ENCODE measurements around the gene CRYL1.

Gene CRYL1

GRCh38 chr13:20491926-20492435, 33.7 kb downstream of the CRYL1 start:
- TF ChIP-seq MYC (IDR thresholded peaks at IDR 0.05; ENCODE audit: low read depth, low read length): no peak
- no peak for TF ChIP-seq POLR2A (IDR thresholded peaks at IDR 0.05; ENCODE audit: extremely low read depth, insufficient read length)
- TF ChIP-seq MAX (IDR thresholded peaks at IDR 0.05; ENCODE audit: low read depth, low read length): no peak
- TF ChIP-seq, protein P1, sequence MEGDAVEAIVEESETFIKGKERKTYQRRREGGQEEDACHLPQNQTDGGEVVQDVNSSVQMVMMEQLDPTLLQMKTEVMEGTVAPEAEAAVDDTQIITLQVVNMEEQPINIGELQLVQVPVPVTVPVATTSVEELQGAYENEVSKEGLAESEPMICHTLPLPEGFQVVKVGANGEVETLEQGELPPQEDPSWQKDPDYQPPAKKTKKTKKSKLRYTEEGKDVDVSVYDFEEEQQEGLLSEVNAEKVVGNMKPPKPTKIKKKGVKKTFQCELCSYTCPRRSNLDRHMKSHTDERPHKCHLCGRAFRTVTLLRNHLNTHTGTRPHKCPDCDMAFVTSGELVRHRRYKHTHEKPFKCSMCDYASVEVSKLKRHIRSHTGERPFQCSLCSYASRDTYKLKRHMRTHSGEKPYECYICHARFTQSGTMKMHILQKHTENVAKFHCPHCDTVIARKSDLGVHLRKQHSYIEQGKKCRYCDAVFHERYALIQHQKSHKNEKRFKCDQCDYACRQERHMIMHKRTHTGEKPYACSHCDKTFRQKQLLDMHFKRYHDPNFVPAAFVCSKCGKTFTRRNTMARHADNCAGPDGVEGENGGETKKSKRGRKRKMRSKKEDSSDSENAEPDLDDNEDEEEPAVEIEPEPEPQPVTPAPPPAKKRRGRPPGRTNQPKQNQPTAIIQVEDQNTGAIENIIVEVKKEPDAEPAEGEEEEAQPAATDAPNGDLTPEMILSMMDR (IDR thresholded peaks at IDR 0.05; ENCODE audit: low read depth, low read length): no peak
- H3K4me3 ChIP-seq (ENCODE audit: low read depth, low read length): no peak overlapping the region
- DNase-seq (ENCODE audit: low read depth): no peak

DNA sequence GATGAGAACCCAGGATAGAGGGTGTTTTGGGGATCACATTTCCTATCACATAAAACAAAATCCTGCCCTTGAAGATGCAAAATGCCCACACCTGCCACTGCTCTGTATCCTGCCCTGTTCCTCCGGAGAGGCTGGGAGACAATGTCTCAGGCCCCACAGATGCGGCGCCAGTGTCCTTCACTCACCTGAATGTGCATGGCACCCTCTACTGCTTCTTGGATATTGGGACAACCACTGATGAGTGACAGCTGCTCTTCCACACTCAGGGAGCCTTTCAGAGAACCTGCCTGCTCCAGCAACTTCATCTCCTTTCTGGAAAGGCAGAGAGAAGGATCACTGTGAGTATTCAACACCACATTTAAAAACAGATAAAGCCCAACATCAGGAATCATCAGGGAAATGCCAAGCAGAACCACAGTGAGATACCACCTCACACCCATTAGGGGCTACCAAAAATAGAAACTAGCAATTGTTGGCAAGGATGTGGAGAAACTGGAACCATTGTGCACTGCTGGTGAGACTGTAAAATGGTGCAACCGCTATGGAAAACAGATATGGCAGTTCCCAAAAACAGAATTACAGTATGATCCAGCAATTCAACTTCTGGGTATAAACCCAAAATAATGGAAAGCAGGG, 36.4 kb downstream of the CRYL1 start:
- TF ChIP-seq MYC (IDR thresholded peaks at IDR 0.05; ENCODE audit: low read depth, low read length): no peak
- TF ChIP-seq, protein P1 (IDR thresholded peaks at IDR 0.05; ENCODE audit: low read depth, low read length): no peak
- no peak for TF ChIP-seq MAX (IDR thresholded peaks at IDR 0.05; ENCODE audit: low read depth, low read length)
- no peak for TF ChIP-seq POLR2A (IDR thresholded peaks at IDR 0.05; ENCODE audit: extremely low read depth, insufficient read length)
- no peak overlapping the region for H3K4me3 ChIP-seq (ENCODE audit: low read depth, low read length)
- DNase-seq (ENCODE audit: low read depth): no peak

DNA sequence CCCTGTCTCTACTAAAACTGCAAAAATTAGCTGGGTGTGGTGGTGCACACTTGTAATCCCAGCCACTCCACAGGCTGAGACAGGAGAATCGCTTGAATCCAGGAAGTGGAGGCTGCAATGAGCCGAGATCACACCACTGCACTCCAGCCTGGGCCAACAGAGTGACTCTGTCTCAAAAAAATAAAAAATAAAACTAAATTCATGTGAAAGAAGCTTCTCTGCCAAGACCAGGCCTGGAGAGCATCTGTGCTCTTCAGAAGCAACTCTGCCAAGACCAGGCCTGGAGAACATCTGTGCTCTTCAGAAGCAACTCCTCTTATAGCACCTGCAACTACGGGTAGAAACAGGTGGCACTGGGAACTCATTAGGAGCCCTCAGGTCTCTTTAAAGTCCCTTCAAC, 37.7 kb downstream of the CRYL1 start:
- no peak overlapping the region for H3K4me3 ChIP-seq (ENCODE audit: low read depth, low read length)
- no peak for TF ChIP-seq MAX (IDR thresholded peaks at IDR 0.05; ENCODE audit: low read depth, low read length)
- TF ChIP-seq MYC (IDR thresholded peaks at IDR 0.05; ENCODE audit: low read depth, low read length): no peak
- TF ChIP-seq POLR2A (IDR thresholded peaks at IDR 0.05; ENCODE audit: extremely low read depth, insufficient read length): no peak
- TF ChIP-seq, protein P1 (IDR thresholded peaks at IDR 0.05; ENCODE audit: low read depth, low read length): no peak
- no peak for DNase-seq (ENCODE audit: low read depth)

- DNase-seq (ENCODE audit: low read depth): no peak
- TF ChIP-seq POLR2A (IDR thresholded peaks at IDR 0.05; ENCODE audit: extremely low read depth, insufficient read length): no peak
- H3K4me3 ChIP-seq (ENCODE audit: low read depth, low read length): no peak overlapping the region
Observed at GRCh38 chr13:20482787-20483186, 42.9 kb downstream of the CRYL1 start.

DNA sequence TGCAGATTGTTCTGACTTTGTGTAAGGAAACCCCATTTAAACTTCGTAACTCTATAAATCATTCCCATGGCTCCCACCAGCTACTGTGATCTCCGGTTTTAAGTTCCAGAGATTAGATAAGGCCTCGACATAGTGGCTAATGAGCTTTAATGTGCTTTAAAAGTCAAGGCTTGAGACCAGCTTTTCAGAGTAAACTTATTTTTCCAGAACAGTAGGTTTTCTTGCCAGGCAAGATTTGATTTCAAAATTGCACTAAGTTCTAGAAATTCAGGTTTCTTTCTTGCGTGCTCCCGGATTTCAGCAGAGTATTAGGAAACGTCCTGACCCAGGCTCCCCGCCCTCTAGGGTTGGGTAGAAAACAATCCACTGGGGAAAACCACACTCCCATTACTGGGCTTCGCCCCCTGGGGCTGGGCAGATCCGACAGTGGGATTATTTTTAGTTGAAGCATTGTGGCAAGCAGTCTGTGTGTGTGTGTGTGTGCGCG, 43.3 kb downstream of the CRYL1 start:
- no peak overlapping the region for H3K4me3 ChIP-seq (ENCODE audit: low read depth, low read length)
- DNase-seq (ENCODE audit: low read depth): peak; percentile 41
- no peak for TF ChIP-seq MAX (IDR thresholded peaks at IDR 0.05; ENCODE audit: low read depth, low read length)

DNA sequence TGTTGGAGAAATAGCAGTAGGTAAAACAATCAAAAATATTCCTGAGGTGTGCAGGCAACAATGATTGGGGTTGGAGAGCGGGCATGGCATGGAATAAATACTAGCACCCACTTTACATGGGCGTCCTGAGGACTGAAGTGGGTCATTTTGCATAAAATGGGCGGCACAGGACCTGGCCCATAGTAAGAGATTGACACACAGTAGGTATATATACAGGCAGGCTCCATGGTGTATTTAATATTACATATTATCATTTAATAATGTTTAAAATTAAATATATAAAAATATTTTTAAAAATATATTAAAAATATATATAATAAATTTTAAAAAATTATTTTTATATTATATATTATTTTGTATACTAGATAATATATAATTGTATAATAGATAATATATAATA, 48.3 kb downstream of the CRYL1 start:
- DNase-seq (ENCODE audit: low read depth): no peak
- TF ChIP-seq MAX (IDR thresholded peaks at IDR 0.05; ENCODE audit: low read depth, low read length) (no peak), MYC (IDR thresholded peaks at IDR 0.05; ENCODE audit: low read depth, low read length) (no peak), POLR2A (IDR thresholded peaks at IDR 0.05; ENCODE audit: extremely low read depth, insufficient read length) (no peak)
- TF ChIP-seq, protein P1 (IDR thresholded peaks at IDR 0.05; ENCODE audit: low read depth, low read length): no peak
- no peak overlapping the region for H3K4me3 ChIP-seq (ENCODE audit: low read depth, low read length)

Data from NB4 (cell line).